Osteocyte (in vitro differentiated cells): ENCODE measurements around the gene LRRC4C. TPM values are rescaled to one million over a fixed set of nuclear protein-coding genes. Genes with fewer than 3 reads are reported as not detected.

Experiments used
- DNase-seq: peaks from one replicate; pipeline ENCODE4 v3.0.0; 2021; ENCODE audit warnings: mixed read lengths; ENCODE audit not compliant: unreplicated experiment; ENCODE audit errors: extremely low spot score
- H3K27ac Mint-ChIP-seq: one replicate; pipeline ENCODE4 v1.8.0; 2021; ENCODE audit warnings: mild to moderate bottlenecking, mixed read lengths; ENCODE audit not compliant: unreplicated experiment
- H3K27me3 Mint-ChIP-seq: one replicate; pipeline ENCODE4 v1.8.0; 2021; ENCODE audit warnings: mixed read lengths; ENCODE audit not compliant: unreplicated experiment
- H3K36me3 Mint-ChIP-seq: one replicate; pipeline ENCODE4 v1.8.0; 2021; ENCODE audit warnings: mixed read lengths; ENCODE audit not compliant: unreplicated experiment
- H3K4me1 Mint-ChIP-seq: one replicate; pipeline ENCODE4 v1.8.0; 2021; ENCODE audit warnings: mixed read lengths; ENCODE audit not compliant: unreplicated experiment
- H3K4me3 Mint-ChIP-seq: one replicate; pipeline ENCODE4 v1.8.0; 2021; ENCODE audit warnings: mild to moderate bottlenecking, moderate library complexity, mixed read lengths; ENCODE audit not compliant: unreplicated experiment
- H3K9me3 Mint-ChIP-seq: one replicate; pipeline ENCODE4 v1.8.0; 2021; ENCODE audit warnings: mixed read lengths; ENCODE audit not compliant: unreplicated experiment
- CTCF ChIP-seq: fragments of 200-600 bp; sonication (generic); IDR thresholded peaks from 2 replicates; pipeline ENCODE4 v1.5.0; 2021; ENCODE audit warnings: antibody characterized with exemption, mild to moderate bottlenecking, moderate library complexity
- total RNA-seq: library from RNA; stranded (reverse); gene quantifications from 2 replicates; pipeline ENCODE4 v1.2.1, GENCODE V29; 2021

Gene LRRC4C
- total RNA-seq, 1 donor from 2014 or later, result 0.16 TPM

GRCh38 chr11:40417627-40418026 is 1041.8 kb downstream of the LRRC4C start:
- no peak overlapping the region for H3K27ac Mint-ChIP-seq
- no peaks in the 10 kb centered on the region for H3K36me3 Mint-ChIP-seq
- H3K9me3 Mint-ChIP-seq, result no peaks in the 10 kb centered on the region
- H3K4me1 Mint-ChIP-seq, result no peaks in the 10 kb centered on the region
- H3K4me3 Mint-ChIP-seq, result no peak overlapping the region
- H3K27me3 Mint-ChIP-seq, result no peaks in the 10 kb centered on the region
- no peak for TF ChIP-seq CTCF
- DNase-seq, result no peak

GRCh38 chr11:40407355-40407754 is 1052.1 kb downstream of the LRRC4C start:
- Mint-ChIP-seq H3K27me3 (peaks cover 5% of the 10 kb centered on the region), H3K4me1 (no peaks in the 10 kb centered on the region), H3K4me3 (no peak overlapping the region), H3K36me3 (no peaks in the 10 kb centered on the region), H3K27ac (no peak overlapping the region), H3K9me3 (no peaks in the 10 kb centered on the region)
- no peak for DNase-seq
- TF ChIP-seq CTCF, result no peak

- H3K9me3 Mint-ChIP-seq, result no peaks in the 10 kb centered on the region
- H3K27ac Mint-ChIP-seq, result no peak overlapping the region
- no peaks in the 10 kb centered on the region for H3K36me3 Mint-ChIP-seq
- DNase-seq, result no peak
- H3K4me3 Mint-ChIP-seq, result no peak overlapping the region
- H3K4me1 Mint-ChIP-seq, result no peaks in the 10 kb centered on the region
- peaks cover 3% of the 10 kb centered on the region for H3K27me3 Mint-ChIP-seq
- no peak for TF ChIP-seq CTCF
Observed at GRCh38 chr11:40405614-40406013, 1053.8 kb downstream of the LRRC4C start.

- no peak overlapping the region for H3K4me3 Mint-ChIP-seq
- no peaks in the 10 kb centered on the region for H3K36me3 Mint-ChIP-seq
- no peaks in the 10 kb centered on the region for H3K9me3 Mint-ChIP-seq
- H3K27me3 Mint-ChIP-seq, result peaks cover 3% of the 10 kb centered on the region
- no peak for DNase-seq
- H3K4me1 Mint-ChIP-seq, result no peaks in the 10 kb centered on the region
- H3K27ac Mint-ChIP-seq, result no peak overlapping the region
- TF ChIP-seq CTCF, result no peak
Observed at GRCh38 chr11:40403321-40403720, 1056.1 kb downstream of the LRRC4C start.

- TF ChIP-seq CTCF, result no peak
Observed at GRCh38 chr11:40401132-40401853, 1058.2 kb downstream of the LRRC4C start.

More at GRCh38 chr11:40401132-40401853, 1058.2 kb downstream of the LRRC4C start:
- no peak overlapping the region for H3K27ac Mint-ChIP-seq
- H3K27me3 Mint-ChIP-seq, result no peaks in the 10 kb centered on the region
- H3K9me3 Mint-ChIP-seq, result no peaks in the 10 kb centered on the region
- no peak for DNase-seq
- H3K36me3 Mint-ChIP-seq, result no peaks in the 10 kb centered on the region
- no peak overlapping the region for H3K4me3 Mint-ChIP-seq
- H3K4me1 Mint-ChIP-seq, result no peaks in the 10 kb centered on the region
